NK-92 (cell line): ENCODE data around the gene LRMDA.

Experiments used
- DNase-seq: peaks from one replicate; lab custom pipeline; 2025; ENCODE audit not compliant: unreplicated experiment; lab: John Stamatoyannopoulos, UW

Gene LRMDA

DNA sequence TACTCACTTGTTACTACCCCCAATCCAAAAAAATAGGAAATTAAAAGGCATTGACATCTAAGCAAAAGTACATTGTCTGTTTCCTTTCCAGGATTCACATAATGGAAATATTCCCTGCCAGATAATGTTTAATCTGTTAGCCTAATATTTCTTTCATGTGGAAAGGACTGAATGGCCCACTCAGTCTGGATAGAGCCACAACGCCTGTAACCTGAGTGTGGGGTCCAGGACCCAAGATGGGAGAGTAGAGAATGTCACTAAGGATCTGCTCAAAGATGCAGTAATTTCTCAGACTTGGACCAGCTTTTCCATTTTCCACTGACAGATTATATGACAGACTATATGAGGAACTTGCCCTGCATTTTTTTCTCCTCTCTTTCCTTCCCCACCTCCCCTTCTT is 1117.3 kb downstream of the LRMDA start:
- DNase-seq: no peak

DNA sequence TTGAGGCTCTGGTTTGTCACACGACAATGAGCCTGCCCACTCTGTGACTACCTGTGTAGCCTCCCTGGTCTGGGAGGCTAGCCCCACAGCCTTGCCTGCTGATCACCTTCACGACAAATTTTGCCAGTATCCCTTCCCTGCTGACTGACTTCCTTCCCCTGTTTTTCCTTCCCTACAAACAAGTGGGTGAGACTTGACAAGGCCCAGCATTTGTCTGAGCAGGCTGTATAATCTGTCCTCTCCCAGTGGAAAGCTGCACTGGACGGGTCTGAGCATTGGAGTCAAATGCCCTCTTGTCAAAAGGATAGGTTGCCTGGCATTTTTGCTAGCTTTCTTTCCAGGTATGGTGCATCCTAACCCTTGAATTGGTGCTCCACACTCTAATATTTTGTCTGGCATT is 1117.7 kb downstream of the LRMDA start:
- DNase-seq: no peak

DNA sequence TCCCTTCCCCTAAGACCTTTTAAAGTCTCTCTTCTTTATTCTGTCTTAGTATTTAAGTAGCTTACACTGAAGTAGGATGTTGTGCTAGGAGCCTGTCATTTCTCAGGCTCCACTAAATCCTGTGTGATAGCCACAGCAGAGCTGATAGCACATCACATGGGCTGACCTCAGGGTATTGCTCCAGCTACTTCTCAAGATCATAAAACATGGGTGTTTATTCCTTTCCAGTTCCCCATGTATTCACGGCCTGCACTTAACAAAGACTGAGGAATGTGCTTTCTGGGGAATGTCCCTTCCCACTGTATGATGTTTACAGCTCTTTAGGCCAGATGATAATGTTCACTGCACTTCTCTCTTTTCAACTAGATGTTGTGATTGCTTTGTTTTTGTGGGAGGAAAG is 1119.4 kb downstream of the LRMDA start:
- no peak for DNase-seq

DNA sequence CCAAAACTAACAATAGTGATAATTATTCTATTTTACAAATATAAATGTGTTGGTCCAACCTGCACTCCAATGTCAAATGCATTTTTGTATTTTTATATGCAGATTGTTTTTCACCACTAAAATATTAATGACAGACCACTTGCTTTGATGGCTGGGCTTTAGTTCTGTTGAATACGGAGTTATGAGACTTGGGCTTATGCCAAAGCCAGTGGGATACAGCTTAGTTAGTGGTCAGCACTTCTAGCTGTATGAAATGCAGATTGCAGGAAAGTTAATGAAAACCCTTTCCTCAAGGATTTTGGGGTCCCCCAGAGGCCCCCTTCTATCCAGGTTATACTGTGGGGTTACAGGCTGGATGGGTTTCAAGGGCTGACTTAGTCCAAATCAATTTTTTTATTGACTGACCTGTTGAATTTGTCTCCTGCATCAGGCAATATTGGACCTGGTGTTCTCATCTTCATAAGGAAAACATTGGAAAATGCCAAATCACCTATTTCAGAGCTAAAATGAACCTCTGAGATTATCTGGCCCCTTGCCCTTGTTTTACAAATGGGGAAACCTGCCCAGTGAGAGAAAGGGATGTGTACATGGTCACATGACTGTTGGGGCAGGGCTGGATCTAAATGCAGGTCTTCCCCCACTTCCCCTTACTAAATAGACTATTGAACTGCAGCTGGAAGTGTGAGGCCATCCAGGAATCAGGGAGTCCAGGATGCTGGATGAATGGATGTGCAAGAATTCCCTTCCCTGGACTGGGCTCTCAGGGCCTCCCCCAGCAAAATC is 1120.9 kb downstream of the LRMDA start:
- DNase-seq: no peak

DNA sequence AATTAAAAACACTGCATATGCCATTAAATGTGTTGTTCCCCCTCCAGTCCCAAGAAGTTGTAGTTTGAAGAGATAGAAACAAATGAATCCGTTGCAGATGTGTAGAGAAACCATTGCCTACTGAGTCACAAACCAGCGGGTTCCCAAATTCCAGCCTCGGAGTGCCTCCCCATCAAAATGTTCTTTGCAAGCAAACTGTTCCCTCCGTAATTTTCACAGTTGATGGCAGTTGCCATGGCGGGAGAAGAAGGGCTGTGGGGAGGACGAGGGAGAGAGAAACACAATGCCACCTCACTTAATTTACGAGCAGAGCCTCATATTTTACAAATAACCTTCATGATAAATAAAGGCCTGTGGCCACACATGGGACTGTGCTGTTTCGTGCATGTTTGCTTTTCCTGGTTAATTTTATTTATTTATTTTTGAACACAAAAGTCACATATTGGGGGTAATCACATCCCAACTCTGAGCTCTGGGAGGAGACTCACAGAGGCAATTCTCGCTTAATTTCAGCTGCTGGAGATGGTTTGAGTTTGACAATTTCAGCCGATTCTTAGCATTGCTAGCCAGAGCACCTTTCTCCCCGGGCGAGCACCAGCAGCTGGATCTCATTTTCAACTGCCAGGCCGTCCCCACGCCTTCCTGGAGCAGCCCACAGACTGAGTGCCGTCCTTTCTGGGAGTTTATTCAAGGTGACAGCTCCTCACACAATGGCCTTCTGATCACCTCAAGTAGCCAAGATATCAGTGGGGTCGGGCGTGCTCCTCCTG is 1122.0 kb downstream of the LRMDA start:
- DNase-seq: no peak

DNA sequence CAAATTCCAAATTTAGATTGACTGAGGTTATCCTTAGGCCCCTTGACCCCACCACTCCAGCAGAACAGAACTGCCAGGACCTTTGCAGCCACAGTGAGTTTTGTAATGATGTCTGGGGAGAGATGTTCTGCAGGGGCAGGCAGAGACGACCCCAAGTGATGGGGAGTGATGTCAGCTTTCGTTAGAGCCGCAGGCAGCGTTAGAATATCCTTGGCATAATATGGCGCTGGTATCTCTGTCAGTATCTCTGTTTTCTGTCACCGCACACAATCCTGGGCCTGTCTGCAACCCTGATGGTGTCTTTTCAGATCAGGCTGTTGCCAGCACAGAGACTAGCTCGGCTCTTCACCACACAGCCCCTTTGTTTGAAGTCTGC is 1122.6 kb downstream of the LRMDA start:
- DNase-seq: no peak

DNA sequence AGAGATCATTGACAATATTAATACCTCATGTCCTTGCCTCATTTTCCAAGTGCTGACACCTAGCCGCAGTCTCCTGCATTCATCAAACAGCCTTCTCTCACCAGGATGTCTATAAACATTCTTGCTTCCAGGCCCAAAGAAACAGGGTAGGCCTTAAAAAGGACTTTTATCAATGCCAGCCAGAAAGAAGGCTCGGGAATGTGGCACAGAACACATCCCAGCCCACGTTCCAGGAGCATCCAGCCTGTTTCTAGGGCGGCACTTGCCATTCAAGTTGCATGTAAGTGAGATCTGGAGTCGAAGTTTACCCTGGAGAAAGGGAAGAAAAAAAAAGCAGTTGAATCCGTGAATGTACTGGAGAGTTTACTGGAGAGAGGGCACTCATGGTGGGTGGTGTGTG is 1123.1 kb downstream of the LRMDA start:
- DNase-seq: no peak

DNA sequence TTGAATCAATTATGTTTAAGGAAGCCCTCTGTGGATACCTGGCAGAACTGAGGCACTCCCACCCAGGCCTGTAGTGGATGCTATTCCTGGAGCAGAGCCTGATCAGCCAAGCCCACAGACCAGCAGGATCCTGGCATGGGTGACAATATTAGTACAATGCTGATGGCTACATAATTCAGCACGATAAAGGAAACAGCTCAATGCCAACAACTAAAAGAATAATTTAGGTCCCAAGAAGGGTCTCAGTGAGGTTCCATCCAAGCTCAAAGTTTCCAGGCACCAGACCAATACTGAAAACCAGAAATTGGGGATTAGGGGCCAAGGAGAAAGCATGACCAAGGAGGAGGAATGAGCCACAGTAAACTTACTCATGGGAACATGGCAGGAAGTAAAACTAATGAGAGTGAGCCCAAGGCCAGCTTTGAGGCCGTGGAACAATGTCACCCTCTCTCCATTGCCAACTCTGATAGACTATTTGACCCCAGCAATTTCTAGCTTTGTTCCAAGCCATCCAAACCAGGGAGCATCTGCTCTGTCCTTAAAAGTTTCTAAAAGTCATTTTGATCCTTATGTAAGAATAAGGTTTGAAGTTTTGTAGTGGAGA is 1123.7 kb downstream of the LRMDA start:
- no peak for DNase-seq

DNA sequence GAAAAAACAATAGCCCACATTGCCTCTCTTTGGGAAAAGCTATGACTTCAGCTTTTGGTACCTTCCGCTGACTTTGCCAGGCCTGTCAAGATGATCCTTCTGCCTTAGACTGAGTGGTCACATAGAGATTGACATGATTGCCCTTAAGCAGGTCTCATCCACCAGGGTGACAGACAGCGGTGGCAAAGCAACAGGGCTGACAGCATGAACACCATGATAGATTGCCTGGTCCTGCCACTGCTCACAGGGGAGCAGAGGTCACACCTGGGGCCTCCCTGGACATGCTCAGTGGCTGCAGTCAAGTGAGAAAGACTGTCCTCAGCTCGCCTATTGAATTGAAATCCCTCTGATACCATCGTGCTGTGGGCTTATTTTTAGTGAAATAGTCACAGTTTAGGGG is 1125.9 kb downstream of the LRMDA start:
- no peak for DNase-seq

DNA sequence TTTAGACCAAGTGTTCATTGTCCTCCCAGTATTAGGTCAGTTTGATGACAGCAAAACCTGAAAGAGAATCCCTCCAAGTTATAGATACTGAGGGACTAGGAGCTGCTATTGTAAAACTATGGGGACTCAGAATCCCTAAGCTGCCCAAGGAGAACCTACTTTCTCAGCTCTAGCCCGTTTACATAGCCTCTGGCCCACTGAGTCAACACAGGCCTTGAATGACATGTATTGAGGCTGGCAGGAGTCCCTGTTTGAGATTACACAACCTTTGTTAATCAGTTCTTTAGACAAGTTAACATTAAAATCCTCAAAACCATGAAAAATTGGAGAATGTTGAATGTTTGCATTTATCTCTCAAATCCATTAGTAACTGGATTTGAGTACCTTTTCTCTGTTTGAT is 1127.2 kb downstream of the LRMDA start:
- no peak for DNase-seq

DNA sequence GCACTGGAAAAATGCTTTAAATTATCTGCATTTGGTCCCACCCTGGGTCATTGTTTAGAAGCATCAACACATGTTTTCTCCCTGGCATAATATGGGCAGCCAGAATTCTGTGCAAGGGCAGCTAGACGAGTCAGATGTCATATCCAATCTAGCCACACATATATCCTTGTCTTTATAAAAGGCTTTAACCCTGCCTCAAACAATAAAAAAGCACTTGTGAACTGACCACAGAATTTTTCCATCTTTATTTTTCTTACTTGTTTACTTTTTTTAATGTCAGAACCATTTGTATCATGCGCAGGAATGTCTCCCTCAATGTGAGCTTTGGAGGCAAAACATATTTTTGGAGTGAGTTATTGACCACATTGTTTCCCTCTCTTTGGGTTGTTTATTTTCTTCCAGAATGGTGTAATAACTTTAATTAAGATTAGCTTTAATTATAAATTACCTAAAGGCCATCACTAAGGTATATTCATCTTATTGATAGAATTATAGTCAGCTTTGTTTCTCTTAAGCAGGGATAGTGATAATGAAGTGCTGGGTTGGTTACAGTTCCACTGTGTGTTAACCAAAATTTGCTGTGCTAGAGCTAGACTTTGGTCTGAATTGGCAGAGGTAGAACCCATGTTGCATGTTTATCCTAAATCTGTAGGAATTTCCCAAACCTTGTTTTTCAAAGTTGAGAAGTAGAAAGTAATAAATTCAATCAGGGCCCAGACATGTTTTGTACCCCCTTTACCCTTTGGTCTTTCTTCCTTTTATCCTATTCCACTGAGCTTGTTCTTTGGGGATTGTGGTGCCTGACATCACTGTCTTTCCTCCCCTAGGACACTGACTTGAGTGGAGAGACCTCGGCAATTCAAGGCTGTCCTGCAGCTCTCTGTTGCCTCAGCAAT is 1127.8 kb downstream of the LRMDA start:
- DNase-seq: no peak

DNA sequence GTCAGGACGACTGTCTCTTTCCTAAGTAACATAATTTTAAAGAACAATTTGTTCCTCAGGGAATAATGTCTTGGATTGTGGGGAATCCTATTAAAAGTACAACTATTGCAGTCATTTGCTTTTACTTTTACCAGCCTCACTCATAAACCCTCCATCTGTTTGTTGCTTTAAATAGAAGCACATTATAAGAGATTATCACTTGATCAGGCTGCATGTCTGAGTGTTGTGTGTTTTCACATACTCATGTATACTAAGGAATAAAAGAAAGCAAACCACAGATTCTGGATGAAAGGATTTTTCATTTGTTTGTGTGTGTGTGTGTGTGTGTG is 1128.4 kb downstream of the LRMDA start:
- DNase-seq: no peak

DNA sequence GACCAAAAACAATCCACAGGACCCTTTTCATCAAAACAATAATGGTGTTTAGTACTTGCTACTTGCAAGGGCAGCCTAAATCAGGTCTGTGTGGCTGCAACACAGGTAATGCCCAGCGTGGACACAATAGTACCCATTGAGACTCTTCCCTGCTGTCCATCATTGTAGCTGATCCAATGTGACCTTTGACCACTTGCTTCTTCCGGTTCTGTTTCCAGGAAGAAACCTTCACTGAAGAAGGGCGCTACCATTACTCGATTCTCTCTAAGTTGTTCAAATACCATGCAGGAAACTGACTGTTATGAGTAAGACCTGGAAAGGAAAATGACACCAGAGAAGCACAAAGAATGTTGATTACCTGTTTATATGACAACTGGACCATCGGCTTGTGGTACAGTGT is 1128.9 kb downstream of the LRMDA start:
- no peak for DNase-seq

DNA sequence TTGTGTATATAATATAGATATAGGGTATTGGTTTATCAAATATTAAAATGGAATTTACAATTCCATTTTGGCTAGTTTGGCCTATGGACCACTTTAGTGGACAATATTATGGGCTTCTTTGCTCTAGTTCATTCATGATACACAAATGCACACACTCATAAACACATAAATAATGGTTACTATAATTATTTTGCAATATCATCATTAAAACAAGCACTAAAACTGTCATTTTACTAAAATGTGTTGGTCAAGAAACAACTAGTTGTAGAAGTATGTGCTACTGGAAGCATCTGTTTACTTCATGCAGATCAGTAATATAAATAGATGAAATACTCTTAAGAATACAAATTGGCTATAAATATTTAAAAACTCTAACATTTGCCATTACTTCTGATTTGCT is 1131.9 kb downstream of the LRMDA start:
- no peak for DNase-seq

DNA sequence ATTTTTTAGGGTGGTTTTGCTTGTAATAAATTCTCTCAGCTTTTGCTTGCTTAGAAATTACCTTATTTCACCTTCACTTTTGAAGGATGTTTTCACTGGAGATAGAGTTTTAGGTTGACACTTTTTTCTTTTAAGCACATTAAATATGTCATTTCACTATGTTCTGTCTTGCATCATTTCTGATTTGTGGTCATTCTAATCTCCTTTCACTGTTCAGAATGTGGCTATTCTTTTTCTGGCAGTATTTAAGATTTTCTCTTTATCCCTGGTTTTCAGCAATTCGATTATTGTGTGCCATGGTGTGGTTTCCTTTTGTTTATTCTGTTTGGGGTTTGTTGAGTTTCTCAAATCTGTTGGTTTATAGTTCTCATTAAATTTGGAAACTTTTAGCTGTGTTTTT is 1140.6 kb downstream of the LRMDA start:
- DNase-seq: no peak

DNA sequence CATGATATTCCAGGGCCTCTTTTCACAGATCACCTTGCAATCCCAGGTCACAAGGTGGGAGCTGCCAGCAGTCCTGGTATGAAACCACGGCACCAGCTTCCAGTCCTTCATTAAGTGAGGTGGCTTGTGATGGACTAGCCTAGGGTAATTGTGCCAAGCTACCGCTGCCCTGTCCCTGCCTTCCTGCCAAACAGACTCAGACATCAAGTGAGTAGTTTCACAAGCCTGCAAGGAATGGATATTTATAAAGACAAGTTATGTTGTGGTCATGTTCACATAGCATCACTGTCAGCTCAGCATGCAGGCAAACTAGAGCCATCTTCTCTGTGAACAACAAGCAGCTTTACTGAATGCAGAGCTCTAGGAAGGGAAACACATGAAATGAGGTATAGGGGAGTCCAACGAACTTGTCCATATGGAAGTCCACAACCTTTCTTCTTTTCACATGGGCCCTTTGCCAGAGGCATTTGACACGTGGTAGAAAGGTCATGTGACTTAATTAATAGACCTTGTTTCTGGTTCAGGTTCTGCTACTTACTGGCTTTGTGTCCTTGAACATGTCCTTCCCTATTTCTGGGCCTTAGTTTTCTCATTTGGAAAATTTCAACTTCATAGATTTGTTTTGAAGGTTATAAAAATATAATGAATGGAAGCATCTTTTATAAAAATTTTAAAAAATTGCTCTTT is 1145.0 kb downstream of the LRMDA start:
- no peak for DNase-seq

DNA sequence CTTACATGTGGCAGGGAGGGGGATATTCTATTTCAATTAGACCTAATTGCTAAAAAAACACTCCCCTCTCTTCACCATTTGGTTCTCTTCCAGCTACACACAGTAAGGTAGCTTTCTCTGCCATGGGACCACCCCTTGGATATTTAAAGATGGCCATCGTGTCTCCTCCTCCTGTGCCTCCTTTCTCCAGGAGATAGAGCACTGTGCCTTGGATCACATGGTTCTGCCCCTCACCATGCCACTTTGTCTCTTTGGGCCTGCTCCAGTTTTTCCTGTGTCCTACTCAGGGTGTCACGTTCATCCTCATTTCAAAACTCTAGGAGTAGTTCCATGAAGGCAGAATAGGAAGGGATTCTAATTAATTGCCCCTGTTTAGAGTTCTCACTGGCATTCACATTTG is 1146.0 kb downstream of the LRMDA start:
- DNase-seq: no peak

DNA sequence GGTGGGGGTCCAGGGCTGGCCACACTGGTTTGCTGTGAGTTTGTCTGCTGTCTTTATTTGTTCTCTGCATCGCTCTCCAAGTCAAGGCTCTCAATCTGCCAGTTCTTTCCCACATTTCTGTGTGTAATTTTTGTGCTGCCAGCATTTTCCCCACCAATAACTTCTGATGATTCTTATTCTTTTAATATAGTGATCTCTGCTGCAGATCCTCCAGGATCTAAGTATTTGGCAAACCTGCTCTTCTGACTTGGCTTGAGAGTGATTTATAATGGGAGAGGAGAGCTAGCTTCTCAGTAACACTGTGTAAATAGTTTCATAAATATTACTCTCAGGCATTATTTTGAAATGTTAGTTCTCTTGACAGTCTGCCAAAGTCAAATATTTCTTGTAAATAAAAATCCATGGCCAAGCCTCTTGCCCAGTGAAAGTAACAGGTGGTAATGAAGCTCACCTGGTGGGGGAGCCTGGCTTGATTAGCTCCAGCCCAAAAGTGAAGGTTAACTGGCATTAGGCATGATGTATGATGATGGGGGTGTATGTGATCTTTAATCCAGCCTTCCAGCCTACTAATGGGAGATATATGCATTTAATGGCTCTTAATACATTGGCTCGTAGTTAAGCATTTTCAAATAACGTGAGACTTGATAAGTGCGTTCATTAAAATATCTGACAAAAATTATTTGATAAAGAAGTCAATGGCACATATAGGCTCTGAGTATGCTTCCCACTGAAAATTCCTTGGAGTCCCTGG is 1150.3 kb downstream of the LRMDA start:
- no peak for DNase-seq

DNA sequence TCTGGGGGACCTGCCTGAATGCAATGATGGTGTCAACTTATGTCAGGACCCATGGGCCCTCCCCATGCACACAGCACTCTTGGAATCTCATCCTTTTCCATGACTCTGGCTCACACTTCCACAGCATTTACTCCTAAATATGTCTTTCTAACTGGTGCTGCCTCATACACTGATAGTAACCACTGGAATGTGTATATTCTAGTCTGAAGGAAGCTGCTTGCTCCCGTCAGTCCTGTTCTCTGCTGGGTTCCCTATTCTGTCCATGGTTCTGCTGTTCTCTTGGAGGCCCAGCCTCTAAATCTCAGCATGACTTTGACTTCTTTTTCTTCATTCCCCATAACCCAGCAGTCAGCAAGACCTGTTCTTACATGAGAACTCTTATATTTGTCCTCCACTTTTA is 1151.1 kb downstream of the LRMDA start:
- no peak for DNase-seq

DNA sequence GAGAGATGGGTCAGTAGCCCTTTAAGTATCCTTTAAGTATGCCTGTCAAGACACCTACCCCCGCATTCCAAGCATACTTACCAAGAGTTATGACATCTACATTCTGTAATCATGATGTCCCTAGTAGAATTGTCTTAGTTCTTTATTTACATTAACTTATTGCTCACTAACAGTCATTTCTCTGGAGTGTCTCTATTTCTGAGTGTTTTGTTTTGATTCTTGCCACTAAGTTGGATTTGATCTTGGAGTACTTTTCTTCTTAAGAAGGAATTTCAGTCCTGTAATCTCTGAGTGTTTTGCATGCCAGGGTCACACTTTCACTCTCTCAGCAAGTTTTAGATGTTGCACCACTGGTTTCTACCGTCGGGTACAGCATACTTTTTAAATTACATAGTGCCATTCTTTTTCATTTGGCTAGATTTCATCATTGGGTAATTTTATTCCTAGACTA is 1152.3 kb downstream of the LRMDA start:
- DNase-seq: no peak
